IMR-90 (cell line): ENCODE measurements around the gene FUT2. TPM values are rescaled to one million over a fixed set of nuclear protein-coding genes. Genes with fewer than 3 reads are reported as not detected.

ENCODE experiments used
- ATAC-seq: fragments of 200-7000 bp; cut with Tn5 transposase; 2 replicates; pipeline ENCODE4 v1.9.1; 2020; ENCODE audit warnings: low read depth, mild to moderate bottlenecking, moderate library complexity
- BruUV-seq: library from RNA; stranded (reverse); fragments of 400-500 nt; replicated peaks from 2 replicates; lab custom pipeline; 2021; lab: Mats Ljungman, UMichigan
- CTCF ChIA-PET: fragments of 300-600 bp; formaldehyde crosslinking; extraction: SDS; loops from one replicate; lab custom pipeline; 2021; ENCODE audit warnings: antibody characterized with exemption; lab: Yijun Ruan, JAX
- POLR2A ChIA-PET: fragments of 300-600 bp; sonication (Branson Sonifier 250); formaldehyde crosslinking; loops from one replicate; lab custom pipeline; 2022; ENCODE audit warnings: antibody characterized with exemption; ENCODE audit not compliant: unreplicated experiment; lab: Charles Lee
- DNase-seq: peaks from one replicate; pipeline ENCODE4 v3.0.0; 2013
- H2AFZ ChIP-seq: replicated peaks from 2 replicates; pipeline ENCODE3; 2013; ENCODE audit warnings: low read length, mild to moderate bottlenecking; ENCODE audit not compliant: poor library complexity
- H2AK5ac ChIP-seq: 2 replicates; pipeline ENCODE4 v1.6.1; 2013; ENCODE audit warnings: low read depth, low read length, inconsistent platforms
- H2AK9ac ChIP-seq: replicated peaks from 2 replicates; pipeline ENCODE3; 2013; ENCODE audit warnings: mild to moderate bottlenecking, low read depth, low read length, moderate library complexity; ENCODE audit not compliant: poor library complexity
- H2BK120ac ChIP-seq: 2 replicates; pipeline ENCODE4 v1.6.1; 2013; ENCODE audit warnings: low read depth, low read length, inconsistent platforms
- H2BK15ac ChIP-seq: 3 replicates; pipeline ENCODE4 v1.6.1; 2013; ENCODE audit warnings: low read depth, low read length, inconsistent platforms
- H2BK20ac ChIP-seq: 2 replicates; pipeline ENCODE4 v1.6.1; 2013; ENCODE audit warnings: low read depth, mild to moderate bottlenecking, inconsistent platforms, low read length, moderate library complexity
- H2BK5ac ChIP-seq: 2 replicates; pipeline ENCODE4 v1.6.1; 2013; ENCODE audit warnings: mild to moderate bottlenecking, low read depth, low read length, inconsistent platforms; ENCODE audit not compliant: poor library complexity, severe bottlenecking
- H3K14ac ChIP-seq: replicated peaks from 2 replicates; pipeline ENCODE4 v1.6.1; 2013; ENCODE audit warnings: low read depth, low read length, inconsistent platforms
- H3K18ac ChIP-seq: 2 replicates; pipeline ENCODE4 v1.6.1; 2013; ENCODE audit warnings: low read depth, low read length, control low read depth
- H3K23ac ChIP-seq: 2 replicates; pipeline ENCODE4 v1.6.1; 2013; ENCODE audit warnings: low read depth, low read length, inconsistent platforms
- H3K27ac ChIP-seq: 2 replicates; pipeline ENCODE4 v1.5.1; 2013; ENCODE audit warnings: mild to moderate bottlenecking, control low read depth, low read length; ENCODE audit not compliant: insufficient read depth
- H3K27me3 ChIP-seq: 2 replicates; pipeline ENCODE4 v1.6.1; 2013; ENCODE audit warnings: low read length; ENCODE audit not compliant: control insufficient read depth, insufficient read depth
- H3K36me3 ChIP-seq: 2 replicates; pipeline ENCODE4 v1.6.1; 2013; ENCODE audit warnings: low read length, mixed read lengths; ENCODE audit not compliant: control insufficient read depth, insufficient read depth
- H3K4ac ChIP-seq: 2 replicates; pipeline ENCODE4 v1.6.1; 2013; ENCODE audit warnings: low read depth, low read length, inconsistent platforms
- H3K4me1 ChIP-seq: 2 replicates; pipeline ENCODE4 v1.6.1; 2013; ENCODE audit warnings: low read length, mixed read lengths; ENCODE audit not compliant: control insufficient read depth, insufficient read depth
- H3K4me2 ChIP-seq: 2 replicates; pipeline ENCODE4 v1.6.1; 2013; ENCODE audit warnings: low read depth, mild to moderate bottlenecking, control low read depth, low read length, moderate library complexity
- H3K4me3 ChIP-seq: 2 replicates; pipeline ENCODE4 v1.5.1; 2013; ENCODE audit warnings: low read depth, mild to moderate bottlenecking, control low read depth, low read length, moderate library complexity; ENCODE audit not compliant: insufficient read depth
- H3K56ac ChIP-seq: 2 replicates; pipeline ENCODE4 v1.6.1; 2013; ENCODE audit warnings: low read length, inconsistent platforms; ENCODE audit not compliant: insufficient read depth; ENCODE audit errors: extremely low read depth
- H3K79me1 ChIP-seq, 2 experiments: 2 replicates each; pipeline ENCODE4 v1.6.1; 2013; ENCODE audit warnings: low read length in 2 of 2, inconsistent platforms in 1 of 2, low read depth in 1 of 2
- H3K9ac ChIP-seq: 2 replicates; pipeline ENCODE4 v1.6.1; 2013; ENCODE audit warnings: low read depth, low read length, control low read depth
- H3K9me1 ChIP-seq: 2 replicates; pipeline ENCODE4 v1.6.1; 2013; ENCODE audit warnings: low read length, inconsistent platforms; ENCODE audit not compliant: insufficient read depth
- H3K9me3 ChIP-seq: 2 replicates; pipeline ENCODE4 v1.6.1; 2013; ENCODE audit warnings: low read length; ENCODE audit not compliant: control insufficient read depth, insufficient read depth
- H4K20me1 ChIP-seq: 2 replicates; pipeline ENCODE4 v1.6.1; 2013; ENCODE audit warnings: low read length, inconsistent platforms; ENCODE audit not compliant: insufficient read depth
- H4K5ac ChIP-seq: 2 replicates; pipeline ENCODE4 v1.6.1; 2013; ENCODE audit warnings: mild to moderate bottlenecking, low read depth, low read length, control low read depth
- H4K8ac ChIP-seq, 2 experiments: 2 replicates each; pipeline ENCODE4 v1.6.1; 2013; ENCODE audit warnings: low read depth in 2 of 2, low read length in 2 of 2, control low read depth in 1 of 2, inconsistent platforms in 1 of 2
- H4K91ac ChIP-seq: 2 replicates; pipeline ENCODE4 v1.6.1; 2013; ENCODE audit warnings: low read depth, low read length, inconsistent platforms; ENCODE audit not compliant: insufficient read depth
- CEBPB ChIP-seq: IDR thresholded peaks from 2 replicates; pipeline ENCODE4 v1.6.1; 2012; ENCODE audit warnings: low read depth, low read length, improper control_type of control experiment
- CHD1 ChIP-seq: IDR thresholded peaks from 2 replicates; pipeline ENCODE4 v1.6.1; 2012; ENCODE audit warnings: low read depth, low read length, improper control_type of control experiment
- RCOR1 ChIP-seq: IDR thresholded peaks from 2 replicates; pipeline ENCODE4 v1.6.1; 2012; ENCODE audit warnings: mild to moderate bottlenecking, low read length, improper control_type of control experiment; ENCODE audit not compliant: insufficient replicate concordance
- RFX5 ChIP-seq: IDR thresholded peaks from 2 replicates; pipeline ENCODE4 v1.8.0; 2012; ENCODE audit warnings: low read depth, mild to moderate bottlenecking, low read length, moderate library complexity
- WGBS, 2 experiments: methylation state at CpG; one replicate each; pipeline versions ENCODE4 v1.1.5 to v1.1.7; 2013; ENCODE audit warnings: missing lambda C conversion rate in 2 of 2; ENCODE audit not compliant: insufficient read length in 1 of 2; ENCODE audit errors: extremely low coverage in 2 of 2; 5-methylcytosine and 5-hydroxymethylcytosine counted together
- dilution Hi-C: fragments of 300-500 bp; cut with HindIII; formaldehyde crosslinking; loops from one replicate; pipeline ENCODE4 v1.14.3; 2018; ENCODE audit warnings: low sequenced_read_pairs; ENCODE audit not compliant: unreplicated experiment
- in situ Hi-C: fragments of 300-500 bp; cut with MboI; formaldehyde crosslinking; loops from 3 replicates; pipeline ENCODE4 v1.14.3; 2019; ENCODE audit warnings: low sequenced_read_pairs, inconsistent platforms, mixed read lengths
- intact Hi-C: fragments of 100-400 bp; cut with micrococcal nuclease; formaldehyde crosslinking; loops from 2 replicates; pipeline ENCODE4 v1.10.0; 2022
- polyA plus RNA-seq, 3 experiments: library from polyadenylated mRNA; depleted of rRNA; stranded (reverse); fragments of >200 nt; gene quantifications; 2 replicates each; pipeline ENCODE4 v1.2.3, GENCODE V29; 2012; ENCODE audit warnings: low replicate concordance in 1 of 3
- total RNA-seq: library from RNA; depleted of rRNA; stranded (reverse); fragments of >200 nt; gene quantifications from 2 replicates; pipeline ENCODE4 v1.2.3, GENCODE V29; 2012
- TF ChIP-seq, protein P1 (sequence below): conservative IDR thresholded peaks from 2 replicates; pipeline ENCODE4 v1.5.1; 2012; ENCODE audit warnings: mild to moderate bottlenecking, low read depth, low read length, improper control_type of control experiment

The FUT2 gene
- total and polyA plus RNA-seq, 2 of the 4 experiments (the other 2 are of a cell fraction), result not detected

DNA sequence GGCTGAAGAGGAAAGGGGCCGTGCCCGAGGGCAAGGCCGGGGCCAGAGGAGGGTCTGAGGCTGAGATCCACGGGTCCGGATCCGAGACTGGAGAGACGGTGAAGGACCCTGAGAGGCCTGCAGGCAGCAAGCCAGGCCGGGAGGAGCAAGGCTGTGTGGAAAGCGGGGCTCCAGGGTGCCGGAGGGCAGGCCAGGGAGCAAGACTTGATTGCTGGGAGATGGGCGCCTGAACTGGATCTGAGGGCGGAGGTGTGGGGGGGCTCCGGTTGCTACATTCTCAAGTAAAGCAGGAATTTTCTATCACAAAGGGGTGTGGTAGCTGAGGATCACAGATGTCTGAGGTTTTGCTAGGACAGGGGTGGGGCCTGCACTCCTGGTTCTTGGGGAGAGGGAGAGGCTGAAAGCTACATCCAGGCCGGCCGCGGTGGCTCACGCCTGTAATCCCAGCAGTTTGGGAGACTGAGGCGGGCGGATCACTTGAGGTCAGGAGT, 20.0 kb downstream of the FUT2 start:
- no peak for DNase-seq
- Histone ChIP-seq H3K27me3 (no peaks in the 10 kb centered on the region), H3K4me2 (no peak overlapping the region), H4K8ac (no peak overlapping the region), H3K9ac (no peak overlapping the region), H3K23ac (no peak overlapping the region), H4K5ac (no peak overlapping the region), H2AK5ac (peak overlapping the region; percentile 97; the same call in 1 of the 2 replicates), H2BK5ac (no peak overlapping the region), H3K56ac (no peak overlapping the region), H3K9me3 (no peaks in the 10 kb centered on the region), H2BK20ac (no peak overlapping the region), H2BK15ac (no peak overlapping the region), H3K14ac (no peak overlapping the region), H3K4me1 (peaks cover 15% of the 10 kb centered on the region), H2AFZ (no peak overlapping the region), H2BK120ac (no peak overlapping the region), H3K27ac (no peak overlapping the region), H4K20me1 (no peaks in the 10 kb centered on the region), H2AK9ac (peak overlapping the region; percentile 42), H3K4ac (no peak overlapping the region), H3K36me3 (no peaks in the 10 kb centered on the region), H3K79me1 (peaks cover 6 to 32% of the 10 kb centered on the region in 2 experiments; a peak in 3 of 4 replicates), H3K18ac (no peak overlapping the region), H3K9me1 (peaks cover 7% of the 10 kb centered on the region; the same call in 1 of the 2 replicates), H4K91ac (no peak overlapping the region), H3K4me3 (no peak overlapping the region)
- no peak for ATAC-seq
- in situ Hi-C loops (no loop called here), intact Hi-C loops (loop anchor here (2.0 kb wide), 1 partner anchor 41 kb away; no protein-coding TSS in a partner anchor), dilution Hi-C loops (no loop called here)
- no TSS peak for BruUV-seq
- 70% methylated on average over 7 of the region's 19 CpGs; no CpG with 5 or more reads in 1 of the 2 experiments for WGBS, 2 experiments
- no peak for TF ChIP-seq RFX5
- TF ChIP-seq RCOR1, result no peak
- TF ChIP-seq, protein P1, sequence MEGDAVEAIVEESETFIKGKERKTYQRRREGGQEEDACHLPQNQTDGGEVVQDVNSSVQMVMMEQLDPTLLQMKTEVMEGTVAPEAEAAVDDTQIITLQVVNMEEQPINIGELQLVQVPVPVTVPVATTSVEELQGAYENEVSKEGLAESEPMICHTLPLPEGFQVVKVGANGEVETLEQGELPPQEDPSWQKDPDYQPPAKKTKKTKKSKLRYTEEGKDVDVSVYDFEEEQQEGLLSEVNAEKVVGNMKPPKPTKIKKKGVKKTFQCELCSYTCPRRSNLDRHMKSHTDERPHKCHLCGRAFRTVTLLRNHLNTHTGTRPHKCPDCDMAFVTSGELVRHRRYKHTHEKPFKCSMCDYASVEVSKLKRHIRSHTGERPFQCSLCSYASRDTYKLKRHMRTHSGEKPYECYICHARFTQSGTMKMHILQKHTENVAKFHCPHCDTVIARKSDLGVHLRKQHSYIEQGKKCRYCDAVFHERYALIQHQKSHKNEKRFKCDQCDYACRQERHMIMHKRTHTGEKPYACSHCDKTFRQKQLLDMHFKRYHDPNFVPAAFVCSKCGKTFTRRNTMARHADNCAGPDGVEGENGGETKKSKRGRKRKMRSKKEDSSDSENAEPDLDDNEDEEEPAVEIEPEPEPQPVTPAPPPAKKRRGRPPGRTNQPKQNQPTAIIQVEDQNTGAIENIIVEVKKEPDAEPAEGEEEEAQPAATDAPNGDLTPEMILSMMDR, result no peak
- TF ChIP-seq CHD1, result no peak
- no peak for TF ChIP-seq CEBPB
- POLR2A ChIA-PET, result no interaction called here
- CTCF ChIA-PET, result interaction anchor here (0.7 to 1.5 kb wide), 3 partner anchors 40 to 278 kb away, joined by 3 read pairs; partner anchors contain the start of genes GYS1 and RUVBL2
